ENCODE results near the gene ADCY2. TPM values are rescaled to one million over a fixed set of nuclear protein-coding genes. Genes with fewer than 3 reads are reported as not detected.

The ADCY2 gene
- total RNA-seq, 1 experiment from 2014 or later = 31.3 TPM

DNA sequence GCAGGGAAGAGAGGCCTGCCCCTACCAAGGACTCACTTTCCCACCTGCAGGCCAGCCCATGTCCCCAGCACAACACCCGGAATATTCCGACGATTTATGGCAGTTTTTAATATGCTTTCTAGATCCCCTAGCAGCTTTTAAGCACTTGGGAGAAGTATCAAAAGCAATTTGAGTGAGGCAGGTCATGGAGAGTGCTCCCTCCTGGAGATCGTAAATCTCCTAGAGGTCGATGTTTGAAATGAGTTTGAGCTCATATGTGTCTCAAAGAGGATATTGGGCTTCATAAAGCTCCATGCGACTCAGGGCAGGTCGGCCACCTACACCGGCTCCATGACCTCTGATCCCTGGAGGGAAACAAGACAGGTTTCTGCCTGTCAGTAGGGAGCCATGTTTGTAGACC is 427.7 kb downstream of the ADCY2 start:
- no peak overlapping the region for H2AK5ac ChIP-seq (ENCODE audit: insufficient read length, low read length)
- no peaks in the 10 kb centered on the region for H3K79me2 ChIP-seq (ENCODE audit: insufficient read depth, low read length)
- H2AFZ ChIP-seq (ENCODE audit: low read length) = no peak overlapping the region
- no peak overlapping the region for H4K8ac ChIP-seq (replicated peaks; ENCODE audit: insufficient read length, low read depth, low read length)
- H4K91ac ChIP-seq (ENCODE audit: insufficient read length, low read depth, low read length) = no peak overlapping the region
- no peaks in the 10 kb centered on the region for H3K79me1 ChIP-seq (ENCODE audit: insufficient read depth, low read depth, low read length, poor library complexity, severe bottlenecking)
- no peak for DNase-seq
- no peak for TF ChIP-seq CTCF (conservative IDR thresholded peaks at IDR 0.05)
- Mint-ChIP-seq H3K9me3 (no peaks in the 10 kb centered on the region), H3K27ac (0 out of 7 replicates have a peak overlapping the region, but pooled peaks of 1 of the 3 experiments have one; percentile 10), H3K4me3 (no peak overlapping the region), H3K4me1 (no peaks in the 10 kb centered on the region; a peak in 1 of 4 replicates), H3K27me3 (ENCODE audit: low read depth) (no peaks in the 10 kb centered on the region), H3K36me3 (ENCODE audit: insufficient read depth in 1 of 3, low read depth in 3 of 3) (peaks cover 12 to 27% (median 16%) of the 10 kb centered on the region in 3 experiments; a peak in 5 of 7 replicates)
- H2BK5ac ChIP-seq (ENCODE audit: insufficient read length, low read length) = no peak overlapping the region
- no peaks in the 10 kb centered on the region for H3K4me1 ChIP-seq (ENCODE audit: insufficient read depth, low read length)
- H2BK120ac ChIP-seq (ENCODE audit: low read depth, low read length, poor library complexity, severe bottlenecking) = no peak overlapping the region
- no peak overlapping the region for H3K18ac ChIP-seq (ENCODE audit: insufficient read length, low read depth, low read length)
- no peak overlapping the region for H3K23ac ChIP-seq (ENCODE audit: insufficient read length, low read depth, low read length)
- H2BK15ac ChIP-seq (ENCODE audit: low read depth, low read length) = no peak overlapping the region
- H3K14ac ChIP-seq (ENCODE audit: insufficient read depth, low read length) = no peak overlapping the region
- H4K5ac ChIP-seq (ENCODE audit: insufficient read length, low read depth, low read length) = no peak overlapping the region
- no peak overlapping the region for H3K4me2 ChIP-seq (ENCODE audit: insufficient read depth, insufficient read length, low read length)
- H3T11ph ChIP-seq (ENCODE audit: low read length) = no peak overlapping the region
- no peak overlapping the region for H2BK20ac ChIP-seq (ENCODE audit: low read depth, low read length, poor library complexity, severe bottlenecking)
- no peak overlapping the region for H3K27ac ChIP-seq (ENCODE audit: insufficient read length, low read depth, low read length)
- H3K23me2 ChIP-seq (ENCODE audit: insufficient read length, low read depth, low read length, poor library complexity, severe bottlenecking) = peaks cover 4% of the 10 kb centered on the region
- no CpG with 5 or more reads among the region's 8 CpGs for whole genome bisulfite sequencing (ENCODE audit: extremely low coverage, insufficient read length, low lambda C conversion rate)
- H3K4ac ChIP-seq (ENCODE audit: low read depth, low read length) = no peak overlapping the region
- no peaks in the 10 kb centered on the region for H3K27me3 ChIP-seq (ENCODE audit: insufficient read depth, low read length)
- no peaks in the 10 kb centered on the region for H3K9me3 ChIP-seq (ENCODE audit: control insufficient read depth, low read depth, low read length)
- H2BK12ac ChIP-seq (ENCODE audit: insufficient read length, low read depth, low read length) = no peak overlapping the region
- H3K9ac ChIP-seq (ENCODE audit: extremely low read depth, insufficient read length, low read length) = no peak overlapping the region
- no peaks in the 10 kb centered on the region for H4K20me1 ChIP-seq (ENCODE audit: control insufficient read depth, insufficient read depth, insufficient read length)
- no peak overlapping the region for H3K56ac ChIP-seq (ENCODE audit: insufficient read length, low read depth, low read length)

Measured in H9 (cell line).